ENCODE measurements around the gene OR2C3.

The OR2C3 gene

GRCh38 chr1:247557926-247558674 lies 21.9 kb upstream of the OR2C3 start:
- no peak for TF ChIP-seq CTCF (IDR thresholded peaks at IDR 0.05; ENCODE audit: extremely low read depth, missing control alignments)
- no peak for DNase-seq (ENCODE audit: low spot score)

GRCh38 chr1:247552231-247552630 lies 16.0 kb upstream of the OR2C3 start:
- no peak for TF ChIP-seq CTCF (IDR thresholded peaks at IDR 0.05; ENCODE audit: extremely low read depth, missing control alignments)
- DNase-seq (ENCODE audit: low spot score): no peak

GRCh38 chr1:247551721-247552120 lies 15.5 kb upstream of the OR2C3 start:
- TF ChIP-seq CTCF (IDR thresholded peaks at IDR 0.05; ENCODE audit: extremely low read depth, missing control alignments): no peak
- no peak for DNase-seq (ENCODE audit: low spot score)

GRCh38 chr1:247548769-247549182 lies 12.5 kb upstream of the OR2C3 start, which contains the start of gene GCSAML:
Gene GCSAML, plus strand, starts transcription at chr1:247549134. Its CDS starts 58 bp downstream, at chr1:247549192.
- no peak for TF ChIP-seq CTCF (IDR thresholded peaks at IDR 0.05; ENCODE audit: extremely low read depth, missing control alignments)
- no peak for DNase-seq (ENCODE audit: low spot score)

- DNase-seq (ENCODE audit: low spot score): no peak
- TF ChIP-seq CTCF (IDR thresholded peaks at IDR 0.05; ENCODE audit: extremely low read depth, missing control alignments): no peak
Measured at GRCh38 chr1:247548092-247548491, 11.9 kb upstream of the OR2C3 start.

GRCh38 chr1:247542811-247543210 lies 6.6 kb upstream of the OR2C3 start:
- DNase-seq (ENCODE audit: low spot score): no peak
- TF ChIP-seq CTCF (IDR thresholded peaks at IDR 0.05; ENCODE audit: extremely low read depth, missing control alignments): no peak

GRCh38 chr1:247540581-247540980 lies 4.3 kb upstream of the OR2C3 start:
- no peak for TF ChIP-seq CTCF (IDR thresholded peaks at IDR 0.05; ENCODE audit: extremely low read depth, missing control alignments)
- DNase-seq (ENCODE audit: low spot score): no peak
